PC-9 (cell line): ENCODE results near the gene ARL8B. TPM values are rescaled to one million over a fixed set of nuclear protein-coding genes. Genes with fewer than 3 reads are reported as not detected.

Source experiments
- BruUV-seq: library from RNA; stranded (reverse); fragments of 400-500 nt; replicated peaks from 2 replicates; lab custom pipeline; 2021; lab: Mats Ljungman, UMichigan
- CTCF ChIA-PET: fragments of 300-600 bp; sonication (Branson Sonifier 250); formaldehyde crosslinking; loops from one replicate; lab custom pipeline; 2022; ENCODE audit warnings: antibody characterized with exemption; lab: Charles Lee
- POLR2A ChIA-PET: fragments of 300-600 bp; sonication (Branson Sonifier 250); formaldehyde crosslinking; loops from one replicate; lab custom pipeline; 2022; ENCODE audit warnings: antibody characterized with exemption; ENCODE audit not compliant: unreplicated experiment; lab: Charles Lee
- DNase-seq, 2 experiments: peaks; one replicate each; pipeline versions ENCODE4 v3.0.0 to v3.0.0-alpha.2; 2015 to 2022; ENCODE audit warnings: mixed read lengths in 1 of 2
- H2AFZ ChIP-seq: fragments of 200-600 bp; sonication (generic); 2 replicates; pipeline ENCODE4 v1.8.1; 2017; ENCODE audit warnings: antibody characterized with exemption
- H3F3A ChIP-seq: fragments of 200-600 bp; sonication (generic); 2 replicates; pipeline ENCODE4 v1.8.1; 2017; ENCODE audit warnings: antibody characterized with exemption, mild to moderate bottlenecking, low read depth; ENCODE audit not compliant: insufficient read depth
- H3K27ac ChIP-seq: fragments of 200-600 bp; sonication (generic); 2 replicates; pipeline ENCODE4 v1.6.1; 2016; ENCODE audit warnings: mixed run types
- H3K27me3 ChIP-seq: fragments of 200-600 bp; sonication (generic); 2 replicates; pipeline ENCODE4 v1.6.1; 2016; ENCODE audit warnings: low read depth, mixed run types; ENCODE audit not compliant: insufficient read depth
- H3K36me3 ChIP-seq: fragments of 200-600 bp; sonication (generic); 2 replicates; pipeline ENCODE4 v1.6.1; 2016; ENCODE audit warnings: low read depth, mixed run types
- H3K4me1 ChIP-seq: fragments of 200-600 bp; sonication (generic); replicated peaks from 2 replicates; pipeline ENCODE4 v1.6.1; 2016; ENCODE audit warnings: mixed run types; ENCODE audit not compliant: insufficient read depth
- H3K4me2 ChIP-seq: fragments of 200-600 bp; sonication (generic); 2 replicates; pipeline ENCODE4 v1.6.1; 2017; ENCODE audit warnings: mixed run types
- H3K4me3 ChIP-seq: fragments of 200-600 bp; sonication (generic); 2 replicates; pipeline ENCODE4 v1.6.1; 2016; ENCODE audit warnings: mixed run types
- H3K79me2 ChIP-seq: fragments of 200-600 bp; sonication (generic); 2 replicates; pipeline ENCODE4 v1.6.1; 2017; ENCODE audit warnings: low read depth, mixed run types
- H3K9me2 ChIP-seq: fragments of 200-600 bp; sonication (generic); 2 replicates; pipeline ENCODE4 v1.8.1; 2017; ENCODE audit warnings: mild to moderate bottlenecking; ENCODE audit not compliant: insufficient read depth
- H3K9me3 ChIP-seq: fragments of 200-600 bp; sonication (generic); 2 replicates; pipeline ENCODE4 v1.8.1; 2016; ENCODE audit warnings: low read depth; ENCODE audit not compliant: insufficient read depth
- H4K20me1 ChIP-seq: fragments of 200-600 bp; sonication (generic); 2 replicates; pipeline ENCODE4 v1.8.1; 2017; ENCODE audit not compliant: insufficient read depth
- EZH2 ChIP-seq: fragments of 200-600 bp; sonication (generic); IDR thresholded peaks from 2 replicates; pipeline ENCODE4 v1.8.0; 2017; ENCODE audit warnings: antibody characterized with exemption, low read depth
- intact Hi-C: fragments of 100-400 bp; cut with micrococcal nuclease; formaldehyde crosslinking; loops from one replicate; pipeline ENCODE4 v1.10.0; 2022; ENCODE audit not compliant: unreplicated experiment
- total RNA-seq: library from RNA; stranded (reverse); gene quantifications from 2 replicates; pipeline ENCODE4 v1.2.3, GENCODE V29; 2021
- TF ChIP-seq, protein P1 (sequence below): fragments of 200-600 bp; sonication (generic); conservative IDR thresholded peaks from 2 replicates; pipeline ENCODE4 v1.6.1; 2017; ENCODE audit warnings: mixed run types, antibody characterized with exemption, mild to moderate bottlenecking, moderate library complexity

The ARL8B gene
- total RNA-seq, 1 experiment from 2014 or later = 45.4 TPM

GRCh38 chr3:5128849-5129248, 6.8 kb downstream of the ARL8B start:
- H2AFZ ChIP-seq = no peak overlapping the region
- DNase-seq = no peak
- no peak overlapping the region for H3K4me3 ChIP-seq
- no peak overlapping the region for H3K4me2 ChIP-seq
- peaks cover 10% of the 10 kb centered on the region for H3F3A ChIP-seq
- ChIA-PET CTCF (no interaction called here), POLR2A (interaction anchor here (0.8 kb wide), 1 partner anchor 37 kb away, joined by 3 read pairs; no protein-coding TSS in a partner anchor)
- no peaks in the 10 kb centered on the region for H3K9me2 ChIP-seq
- no peaks in the 10 kb centered on the region for H3K9me3 ChIP-seq
- no TSS peak for BruUV-seq
- H3K27ac ChIP-seq = no peak overlapping the region
- H3K27me3 ChIP-seq = no peaks in the 10 kb centered on the region
- H4K20me1 ChIP-seq = peaks cover 36% of the 10 kb centered on the region
- H3K4me1 ChIP-seq = peaks cover 26% of the 10 kb centered on the region
- intact Hi-C loops = no loop called here
- peaks cover 98% of the 10 kb centered on the region for H3K79me2 ChIP-seq
- no peaks in the 10 kb centered on the region for H3K36me3 ChIP-seq
- TF ChIP-seq, protein P1, sequence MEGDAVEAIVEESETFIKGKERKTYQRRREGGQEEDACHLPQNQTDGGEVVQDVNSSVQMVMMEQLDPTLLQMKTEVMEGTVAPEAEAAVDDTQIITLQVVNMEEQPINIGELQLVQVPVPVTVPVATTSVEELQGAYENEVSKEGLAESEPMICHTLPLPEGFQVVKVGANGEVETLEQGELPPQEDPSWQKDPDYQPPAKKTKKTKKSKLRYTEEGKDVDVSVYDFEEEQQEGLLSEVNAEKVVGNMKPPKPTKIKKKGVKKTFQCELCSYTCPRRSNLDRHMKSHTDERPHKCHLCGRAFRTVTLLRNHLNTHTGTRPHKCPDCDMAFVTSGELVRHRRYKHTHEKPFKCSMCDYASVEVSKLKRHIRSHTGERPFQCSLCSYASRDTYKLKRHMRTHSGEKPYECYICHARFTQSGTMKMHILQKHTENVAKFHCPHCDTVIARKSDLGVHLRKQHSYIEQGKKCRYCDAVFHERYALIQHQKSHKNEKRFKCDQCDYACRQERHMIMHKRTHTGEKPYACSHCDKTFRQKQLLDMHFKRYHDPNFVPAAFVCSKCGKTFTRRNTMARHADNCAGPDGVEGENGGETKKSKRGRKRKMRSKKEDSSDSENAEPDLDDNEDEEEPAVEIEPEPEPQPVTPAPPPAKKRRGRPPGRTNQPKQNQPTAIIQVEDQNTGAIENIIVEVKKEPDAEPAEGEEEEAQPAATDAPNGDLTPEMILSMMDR = no peak
- TF ChIP-seq EZH2 = no peak

GRCh38 chr3:5133239-5134018, 11.3 kb downstream of the ARL8B start:
- DNase-seq = no peak
- no TSS peak for BruUV-seq
- Histone ChIP-seq H3K79me2 (peaks cover 92% of the 10 kb centered on the region), H3K4me3 (no peak overlapping the region), H3K27me3 (no peaks in the 10 kb centered on the region), H2AFZ (no peak overlapping the region), H3K9me2 (no peaks in the 10 kb centered on the region), H3K9me3 (no peaks in the 10 kb centered on the region), H3K4me1 (no peaks in the 10 kb centered on the region), H3K4me2 (no peak overlapping the region), H3K27ac (no peak overlapping the region), H4K20me1 (peaks cover 47% of the 10 kb centered on the region), H3F3A (no peaks in the 10 kb centered on the region), H3K36me3 (no peaks in the 10 kb centered on the region)
- TF ChIP-seq EZH2 = no peak
- ChIA-PET CTCF (no interaction called here), POLR2A (interaction anchor here (0.6 kb wide), 1 partner anchor 51 kb away, joined by 11 read pairs; no protein-coding TSS in a partner anchor)
- intact Hi-C loops = no loop called here

- Histone ChIP-seq H3K79me2 (peaks cover 92% of the 10 kb centered on the region), H3K27ac (no peak overlapping the region), H3K4me3 (no peak overlapping the region), H3K4me2 (no peak overlapping the region), H3K4me1 (no peaks in the 10 kb centered on the region), H3K27me3 (no peaks in the 10 kb centered on the region), H2AFZ (no peak overlapping the region), H3K36me3 (no peaks in the 10 kb centered on the region), H3K9me3 (no peaks in the 10 kb centered on the region), H3F3A (no peaks in the 10 kb centered on the region), H3K9me2 (no peaks in the 10 kb centered on the region), H4K20me1 (peaks cover 46% of the 10 kb centered on the region)
- DNase-seq = no peak
- ChIA-PET POLR2A (no interaction called here), CTCF (interaction anchor here (0.6 kb wide), 1 partner anchor 81 kb away, joined by 3 read pairs; no protein-coding TSS in a partner anchor)
- TF ChIP-seq, protein P1 = no peak
- TF ChIP-seq EZH2 = no peak
- intact Hi-C loops = no loop called here
- BruUV-seq = no TSS peak
These were observed 11.9 kb downstream of the ARL8B start for GRCh38 chr3:5134019-5134391.
